Measurements from ENCODE around the gene BAD. TPM values are rescaled to one million over a fixed set of nuclear protein-coding genes. Genes with fewer than 3 reads are reported as not detected.

The BAD gene
- total and polyA plus RNA-seq, 2 donors (not counting 1 experiment from before 2014, with no cell fraction given) = 24.0 to 39.1 TPM

- Histone ChIP-seq H3K36me3 (replicated peaks in 1 of 2; ENCODE audit: control extremely low read depth in 1 of 2, control insufficient read depth in 1 of 2, extremely low read depth in 1 of 2, insufficient read depth in 2 of 2, low read length in 1 of 2) (peaks cover 0 to 9% of the 10 kb centered on the region in 2 experiments), H3K4me3 (ENCODE audit: control extremely low read depth in 1 of 5, extremely low read depth in 1 of 5, insufficient read depth in 1 of 5, low read depth in 2 of 5, low read length in 4 of 5) (peak overlapping the region; percentile 56 to 87 (median 79)), H3K4me2 (replicated peaks; ENCODE audit: low read depth, low read length, poor library complexity, severe bottlenecking) (peak overlapping the region; percentile 76), H3K27ac (ENCODE audit: low read length in 2 of 2) (peak overlapping the region; percentile 54 to 66), H3K27me3 (replicated peaks in 1 of 4; ENCODE audit: control extremely low read depth in 1 of 4, control insufficient read depth in 3 of 4, insufficient read depth in 4 of 4, low read length in 3 of 4) (peaks cover 0 to 18% (median 4%) of the 10 kb centered on the region in 4 experiments), H4K20me1 (ENCODE audit: control insufficient read depth, insufficient read depth, low read length, poor library complexity, severe bottlenecking) (peaks cover 19% of the 10 kb centered on the region), H3K4me1 (ENCODE audit: control insufficient read depth in 2 of 2, insufficient read depth in 2 of 2, low read length in 2 of 2) (peaks cover 12 to 33% of the 10 kb centered on the region in 2 donors), H3K9ac (ENCODE audit: low read length) (peak overlapping the region; percentile 84), H2AFZ (ENCODE audit: insufficient read depth, low read depth, low read length, poor library complexity, severe bottlenecking) (peak overlapping the region; percentile 77), H3K9me3 (ENCODE audit: control extremely low read depth in 1 of 3, control insufficient read depth in 2 of 3, insufficient read depth in 1 of 3, low read length in 2 of 3) (peaks cover 0 to 7% (median 0%) of the 10 kb centered on the region in 3 donors), H3K79me2 (ENCODE audit: control insufficient read depth, insufficient read depth, low read length) (peaks cover 34% of the 10 kb centered on the region)
- ATAC-seq (ENCODE audit: low read depth) (peak; percentile 17), DNase-seq (peak; percentile 84)
- Mint-ChIP-seq H3K27me3 (peaks cover 2% of the 10 kb centered on the region), H3K27ac (peak overlapping the region; percentile 95), H3K9me3 (ENCODE audit: insufficient read depth) (no peaks in the 10 kb centered on the region), H3K4me1 (peaks cover 21% of the 10 kb centered on the region), H3K4me3 (peak overlapping the region; percentile 98)
- intact Hi-C loops (cut with micrococcal nuclease) = loop anchor here (1.0 to 10.0 kb wide), 8 partner anchors 11 to 471 kb away; partner anchors contain the start of genes CCDC88B, DNAJC4, FKBP2 and GPR137
- CTCF ChIA-PET = interaction anchor here (2.2 to 5.8 kb wide), 8 partner anchors 11 to 101 kb away, joined by 6 to 243 read pairs (median 29); partner anchors contain the start of genes CCDC88B, FERMT3, PPP1R14B and PRDX5
- no peak for TF ChIP-seq EZH2 (IDR thresholded peaks at IDR 0.05; ENCODE audit: borderline replicate concordance, insufficient read depth, low read depth, low read length, poor library complexity, severe bottlenecking)
- peak; percentile 39 for TF ChIP-seq CTCF (IDR thresholded peaks at IDR 0.05)
- WGBS (ENCODE audit: insufficient coverage) = under 1% methylated on average over 59 of the region's 71 CpGs
- POLR2A ChIA-PET = interaction anchor here (0.6 to 3.5 kb wide), 8 partner anchors 12 to 1698 kb away, joined by 3 to 21 read pairs (median 8); partner anchors contain the start of genes CCDC88B, FERMT3, FKBP2 and PRDX5
Observed at GRCh38 chr11:64305691-64306562, 21.5 kb upstream of the BAD start.

All from B cell (primary cell).